C4-2B (cell line): Measurements from ENCODE around the gene C21orf58.

ENCODE experiments used
- H3K27ac ChIP-seq: fragments of 450-650 bp; 2 replicates; pipeline ENCODE4 v1.5.1; 2017
- CTCF ChIP-seq: fragments of 450-650 bp; conservative IDR thresholded peaks from 2 replicates; pipeline ENCODE4 v1.5.1; 2017; ENCODE audit warnings: mild to moderate bottlenecking
- ZFX ChIP-seq: fragments of 450-650 bp; IDR thresholded peaks from 2 replicates; pipeline ENCODE4 v1.6.1; 2017

The C21orf58 gene

GRCh38 chr21:46323227-46323709 lies 402 bp downstream of the C21orf58 start:
- peak; percentile 89 for TF ChIP-seq ZFX
- TF ChIP-seq CTCF = no peak
- peak overlapping the region; percentile 94 for H3K27ac ChIP-seq

GRCh38 chr21:46322351-46323226 lies 1.1 kb downstream of the C21orf58 start:
- TF ChIP-seq CTCF = no peak
- no peak for TF ChIP-seq ZFX
- peak overlapping the region; percentile 94 for H3K27ac ChIP-seq

GRCh38 chr21:46320331-46320801 lies 3.3 kb downstream of the C21orf58 start:
- H3K27ac ChIP-seq = no peak overlapping the region
- TF ChIP-seq ZFX = no peak
- no peak for TF ChIP-seq CTCF

- no peak overlapping the region; the same call in 1 of the 2 replicates for H3K27ac ChIP-seq
- no peak for TF ChIP-seq ZFX
- TF ChIP-seq CTCF = no peak
These were observed 4.5 kb downstream of the C21orf58 start for GRCh38 chr21:46319186-46319585.

- peak overlapping the region; percentile 34 for H3K27ac ChIP-seq
- TF ChIP-seq ZFX (no peak), CTCF (no peak)
These were observed 5.2 kb downstream of the C21orf58 start for GRCh38 chr21:46318464-46318845.

GRCh38 chr21:46317710-46318463 lies 5.8 kb downstream of the C21orf58 start:
- H3K27ac ChIP-seq = peak overlapping the region; percentile 34
- TF ChIP-seq CTCF = no peak
- no peak for TF ChIP-seq ZFX
